Lower leg skin (tissue), 3 donors: ENCODE measurements around the gene PCGF3.

Experiments
- POLR2A ChIP-seq, 2 donors: fragments of 450-650 bp; IDR thresholded peaks; one replicate each; pipeline ENCODE4 v1.6.1; 2016 to 2017; ENCODE audit warnings: antibody characterized with exemption in 2 of 2, mild to moderate bottlenecking in 1 of 2, moderate library complexity in 1 of 2
- TF ChIP-seq, protein P1 (sequence below), 3 donors: fragments of 450-650 bp; IDR thresholded peaks; one replicate each; pipeline ENCODE4 v1.5.1; 2016; ENCODE audit warnings: antibody characterized with exemption in 3 of 3, mild to moderate bottlenecking in 3 of 3, moderate library complexity in 2 of 3

DNA sequence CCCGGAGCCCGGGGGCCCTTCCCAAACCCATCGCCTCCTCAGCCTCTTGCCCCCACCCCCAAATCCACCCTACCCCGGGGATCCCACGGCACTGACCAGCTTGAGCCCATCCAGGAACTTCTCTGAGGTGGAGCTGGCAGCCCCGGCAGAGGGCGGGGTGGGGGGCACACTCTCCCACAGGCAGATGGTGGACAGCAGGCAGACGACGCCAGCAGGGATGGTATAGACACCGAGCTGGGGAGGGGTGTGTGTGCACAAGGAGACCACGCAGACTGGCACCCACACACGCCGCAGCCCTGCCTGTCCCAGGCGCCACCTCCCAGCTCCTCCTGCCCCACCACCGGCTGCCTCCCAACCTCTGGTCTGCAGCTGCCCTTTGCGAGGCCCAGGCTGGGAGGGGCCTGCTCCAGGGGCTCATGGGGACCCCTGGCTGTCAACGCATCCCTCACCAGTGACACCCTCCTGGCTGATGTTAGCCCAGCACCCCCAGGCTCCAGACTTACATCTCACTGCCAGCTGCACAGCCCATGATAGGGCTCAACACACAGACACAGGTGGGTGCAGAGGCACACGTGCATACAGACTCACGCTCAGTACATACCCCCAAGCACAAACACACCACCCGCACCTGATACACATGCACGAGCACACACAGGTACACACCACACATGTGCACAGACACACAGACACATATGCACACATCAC, 20.9 kb upstream of the PCGF3 start:
- TF ChIP-seq, protein P1, sequence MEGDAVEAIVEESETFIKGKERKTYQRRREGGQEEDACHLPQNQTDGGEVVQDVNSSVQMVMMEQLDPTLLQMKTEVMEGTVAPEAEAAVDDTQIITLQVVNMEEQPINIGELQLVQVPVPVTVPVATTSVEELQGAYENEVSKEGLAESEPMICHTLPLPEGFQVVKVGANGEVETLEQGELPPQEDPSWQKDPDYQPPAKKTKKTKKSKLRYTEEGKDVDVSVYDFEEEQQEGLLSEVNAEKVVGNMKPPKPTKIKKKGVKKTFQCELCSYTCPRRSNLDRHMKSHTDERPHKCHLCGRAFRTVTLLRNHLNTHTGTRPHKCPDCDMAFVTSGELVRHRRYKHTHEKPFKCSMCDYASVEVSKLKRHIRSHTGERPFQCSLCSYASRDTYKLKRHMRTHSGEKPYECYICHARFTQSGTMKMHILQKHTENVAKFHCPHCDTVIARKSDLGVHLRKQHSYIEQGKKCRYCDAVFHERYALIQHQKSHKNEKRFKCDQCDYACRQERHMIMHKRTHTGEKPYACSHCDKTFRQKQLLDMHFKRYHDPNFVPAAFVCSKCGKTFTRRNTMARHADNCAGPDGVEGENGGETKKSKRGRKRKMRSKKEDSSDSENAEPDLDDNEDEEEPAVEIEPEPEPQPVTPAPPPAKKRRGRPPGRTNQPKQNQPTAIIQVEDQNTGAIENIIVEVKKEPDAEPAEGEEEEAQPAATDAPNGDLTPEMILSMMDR (IDR thresholded peaks at IDR 0.05): no peak
- TF ChIP-seq POLR2A (IDR thresholded peaks at IDR 0.05): no peak
